Esophagus (tissue), 2 donors: Measurements from ENCODE around the gene RBM47. TPM values are rescaled to one million over a fixed set of nuclear protein-coding genes. Genes with fewer than 3 reads are reported as not detected.

Experiments
- H3K27ac ChIP-seq, 2 donors: one replicate each; pipeline ENCODE4 v1.5.1; 2013; ENCODE audit warnings: low read depth in 2 of 2, mild to moderate bottlenecking in 2 of 2, inconsistent platforms in 1 of 2, low read length in 1 of 2, moderate library complexity in 1 of 2
- H3K27me3 ChIP-seq, 2 donors: one replicate each; pipeline ENCODE4 v1.6.1; 2013; ENCODE audit warnings: low read length in 2 of 2, control low read depth in 1 of 2, mild to moderate bottlenecking in 1 of 2; ENCODE audit not compliant: insufficient read depth in 2 of 2, control insufficient read depth in 1 of 2
- H3K36me3 ChIP-seq, 2 donors: one replicate each; pipeline ENCODE4 v1.6.1; 2013; ENCODE audit warnings: low read length in 1 of 2; ENCODE audit not compliant: control insufficient read depth in 2 of 2, insufficient read depth in 2 of 2
- H3K4me1 ChIP-seq, 2 donors: one replicate each; pipeline ENCODE4 v1.6.1; 2013; ENCODE audit warnings: low read length in 1 of 2; ENCODE audit not compliant: control insufficient read depth in 2 of 2, insufficient read depth in 2 of 2
- H3K4me3 ChIP-seq, 2 donors: one replicate each; pipeline ENCODE4 v1.5.1; 2013; ENCODE audit warnings: low read length in 2 of 2, mild to moderate bottlenecking in 2 of 2, low read depth in 1 of 2, moderate library complexity in 1 of 2
- H3K9me3 ChIP-seq, 2 donors: one replicate each; pipeline ENCODE4 v1.6.1; 2013; ENCODE audit warnings: mild to moderate bottlenecking in 2 of 2, low read depth in 1 of 2, low read length in 1 of 2, moderate library complexity in 1 of 2; ENCODE audit not compliant: control insufficient read depth in 2 of 2, insufficient read depth in 1 of 2
- WGBS, 2 donors: extraction: QIAGEN DNeasy Blood & Tissue Kit; methylation state at CpG; one replicate each; pipeline ENCODE4 v1.1.7; 2013; 5-methylcytosine and 5-hydroxymethylcytosine counted together
- polyA plus RNA-seq, 2 donors: library from polyadenylated mRNA; stranded (reverse); fragments of 200-250 nt; gene quantifications; one replicate each; pipeline ENCODE4 v1.2.3, GENCODE V29; 2013
- donor health status: healthy with polysubstance abuse.
- donor health status: Bipolar disorder and iron deficiency.

Gene RBM47
- polyA plus RNA-seq, result 10 to 100 TPM; 31.3 to 39.4 TPM

DNA sequence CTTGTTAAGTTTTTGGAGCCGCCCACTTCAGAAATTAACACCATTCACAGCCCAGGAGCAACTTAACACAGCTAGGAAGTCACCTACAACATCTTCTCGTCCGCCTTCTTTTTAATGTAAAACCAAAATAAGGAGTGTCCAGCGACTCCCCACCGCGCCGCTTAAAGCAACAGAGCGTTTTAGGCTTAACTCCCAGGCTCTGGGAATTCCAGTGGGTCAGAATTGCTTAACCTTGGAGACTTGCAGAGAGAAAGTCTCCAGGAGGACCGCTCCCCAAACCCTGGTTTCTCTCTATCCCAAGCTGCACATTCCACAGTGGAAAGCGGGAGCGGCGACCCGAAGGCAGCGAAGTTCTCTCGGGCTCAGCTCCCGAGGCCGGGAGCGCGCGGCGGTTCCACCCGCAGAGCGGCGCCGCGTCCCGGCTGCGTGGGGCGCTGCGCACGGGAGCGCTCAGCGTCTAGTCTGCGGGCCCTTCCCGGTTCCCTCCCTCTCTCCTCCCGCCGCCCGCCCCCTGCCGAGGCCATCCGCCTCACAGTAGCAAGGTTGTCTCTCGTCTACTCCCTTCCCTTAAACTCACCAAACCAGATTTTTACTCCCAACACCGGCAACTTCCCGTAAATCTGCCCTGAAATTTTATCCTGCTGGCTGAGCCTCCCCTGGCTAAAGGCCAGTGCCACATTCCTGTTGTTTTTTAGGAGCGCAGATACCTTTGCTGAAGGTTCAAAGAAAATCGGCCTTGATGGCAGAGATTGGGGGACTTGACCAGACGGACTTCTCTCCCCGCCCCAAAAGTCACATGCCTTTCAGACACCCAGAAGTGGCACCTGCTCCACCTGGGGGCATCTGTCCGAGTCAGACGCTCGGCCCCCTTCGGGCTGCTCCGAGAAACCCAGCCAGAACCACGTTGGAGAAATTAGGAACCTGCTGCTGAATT is at the start of gene RBM47:
Gene RBM47 (minus strand): TSS at position 464 of the 934 bp plus-strand sequence. CDS start 190,971 bp downstream, outside the sequence.
- no peaks in the 10 kb centered on the region for H3K9me3 ChIP-seq
- H3K36me3 ChIP-seq, result peaks cover 0 to 2% of the 10 kb centered on the region in 2 donors
- H3K4me3 ChIP-seq, result peak within 1 kb of the TSS; percentile 62 to 67
- peak within 1 kb of the TSS; percentile 98 to 99 for H3K27ac ChIP-seq
- 2% methylated on average over 48 to 53 of the region's 53 CpGs for WGBS, 2 donors
- H3K4me1 ChIP-seq, result peaks cover 0 to 3% of the 10 kb centered on the region in 2 donors
- H3K27me3 ChIP-seq, result no peaks in the 10 kb centered on the region

DNA sequence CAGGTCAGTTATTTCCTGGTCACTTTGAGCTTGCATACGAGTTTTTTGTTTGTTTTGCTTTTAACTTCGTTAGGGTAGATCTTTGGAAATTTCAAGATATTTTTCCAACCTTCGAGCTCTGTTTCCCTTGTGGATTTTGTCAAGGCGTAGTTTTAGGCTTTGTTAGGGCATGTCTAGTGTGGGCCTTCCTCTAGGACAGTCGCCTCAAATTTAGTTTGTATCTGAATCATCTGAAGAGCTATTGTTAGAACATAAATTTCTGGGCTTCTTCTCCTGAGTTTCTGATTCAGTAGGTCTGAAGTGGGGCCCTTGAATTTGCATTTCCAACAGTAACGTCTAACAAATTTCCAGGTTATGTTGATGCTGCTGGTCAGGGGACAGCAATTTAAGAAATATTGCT is 48.8 kb upstream of the RBM47 start:
- Histone ChIP-seq H3K9me3 (no peaks in the 10 kb centered on the region), H3K36me3 (no peaks in the 10 kb centered on the region), H3K27me3 (no peaks in the 10 kb centered on the region), H3K4me1 (peaks cover 0 to 2% of the 10 kb centered on the region in 2 donors), H3K4me3 (no peak overlapping the region), H3K27ac (no peak overlapping the region)
- WGBS, 2 donors, result 62 to 72% methylated on average over 6 of the region's 6 CpGs

DNA sequence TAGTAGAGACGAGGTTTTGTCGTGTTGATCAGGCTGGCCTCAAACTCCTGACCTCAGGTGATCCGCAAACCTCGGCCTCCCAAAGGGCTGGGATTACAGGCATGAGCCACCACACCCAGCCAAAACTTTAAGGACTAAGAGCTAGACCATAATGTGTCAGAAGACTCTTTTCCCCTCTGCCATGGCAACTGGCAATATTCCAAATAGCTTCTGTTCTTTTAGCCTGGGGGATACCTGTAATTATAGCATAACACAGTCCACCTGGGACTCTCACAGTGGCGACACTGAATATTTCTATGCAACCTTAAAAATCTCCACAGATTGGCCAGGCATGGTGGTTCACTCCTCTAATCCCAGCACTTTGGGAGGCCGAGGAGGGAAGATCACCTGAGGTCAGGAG is 45.5 kb upstream of the RBM47 start:
- Histone ChIP-seq H3K9me3 (no peaks in the 10 kb centered on the region), H3K4me3 (no peak overlapping the region), H3K27me3 (no peaks in the 10 kb centered on the region), H3K27ac (no peak overlapping the region), H3K4me1 (peaks cover 0 to 3% of the 10 kb centered on the region in 2 donors), H3K36me3 (no peaks in the 10 kb centered on the region)
- 76 to 85% methylated on average over 6 of the region's 6 CpGs for WGBS, 2 donors

DNA sequence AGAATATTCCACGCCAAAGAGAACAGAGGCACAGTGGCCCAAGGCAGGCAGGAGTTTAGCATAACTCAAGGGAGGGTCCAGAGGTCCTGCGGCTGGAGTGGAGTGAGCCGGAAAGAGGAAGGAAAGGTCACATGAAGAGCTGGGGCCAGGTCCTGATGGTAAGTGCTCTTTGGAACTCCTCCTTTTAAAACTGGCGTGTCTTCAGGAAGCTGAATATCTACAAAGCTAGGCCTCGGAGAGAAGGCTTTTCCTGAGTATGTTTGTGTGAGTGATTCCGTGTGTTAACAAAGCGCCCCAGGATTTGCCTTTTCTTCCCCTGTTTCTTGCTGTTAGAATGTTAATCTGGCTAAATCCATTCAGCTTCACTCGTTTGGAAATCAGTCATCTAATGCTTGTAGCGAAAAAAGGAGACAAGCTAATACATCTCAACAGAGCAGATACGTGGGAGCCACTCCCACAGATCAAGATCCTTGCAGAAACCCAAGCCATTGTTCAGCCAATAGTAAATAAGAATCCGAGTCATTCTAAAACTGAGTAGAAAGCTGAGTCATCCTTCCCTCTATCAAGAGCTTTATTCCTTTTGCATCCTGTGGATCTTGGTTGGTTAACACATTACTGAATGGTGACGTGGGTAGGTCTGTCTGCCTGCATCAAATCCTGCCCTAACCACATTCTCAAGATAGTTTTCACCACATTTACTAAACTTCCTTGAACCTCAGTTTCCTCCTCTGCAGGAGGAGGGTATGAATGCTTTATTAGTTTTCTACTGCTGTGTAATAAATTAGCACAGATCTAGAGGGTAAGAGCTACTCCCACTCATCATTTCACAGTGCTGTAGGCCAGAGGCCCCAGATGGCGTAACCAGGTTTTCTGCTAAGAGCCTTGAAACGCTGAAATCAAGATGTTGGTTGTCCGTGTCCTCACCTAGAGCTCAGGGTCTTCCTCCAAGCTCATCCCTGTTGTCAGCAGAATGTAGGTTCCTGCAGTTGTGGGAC is 43.2 kb upstream of the RBM47 start:
- 44 to 50% methylated on average over 15 of the region's 15 CpGs for WGBS, 2 donors
- H3K4me3 ChIP-seq, result no peak overlapping the region
- H3K27me3 ChIP-seq, result no peaks in the 10 kb centered on the region
- no peaks in the 10 kb centered on the region for H3K36me3 ChIP-seq
- H3K9me3 ChIP-seq, result no peaks in the 10 kb centered on the region
- peak overlapping the region; percentile 79 to 98 for H3K27ac ChIP-seq
- H3K4me1 ChIP-seq, result peaks cover 0 to 3% of the 10 kb centered on the region in 2 donors

DNA sequence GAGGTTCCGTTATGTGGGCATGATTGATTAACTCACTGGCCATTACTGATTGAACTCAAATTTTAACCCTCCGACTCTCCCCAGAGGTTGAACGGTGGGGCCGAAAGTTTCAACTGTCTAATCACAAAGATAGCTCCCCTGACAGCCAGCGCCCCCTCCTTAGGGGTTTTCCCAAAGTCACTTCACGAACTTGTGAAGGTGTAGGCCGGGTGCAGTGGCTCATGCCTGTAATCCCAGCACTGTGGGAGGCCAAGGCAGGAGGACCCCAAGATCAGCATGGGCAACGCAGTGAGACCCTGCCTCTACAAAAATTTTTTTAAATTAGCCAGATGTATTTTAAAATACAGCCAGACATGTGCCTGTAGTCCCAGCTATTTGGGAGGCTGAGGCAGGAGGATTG is 39.8 kb upstream of the RBM47 start:
- WGBS, 2 donors, result 85% methylated on average over 8 of the region's 8 CpGs

DNA sequence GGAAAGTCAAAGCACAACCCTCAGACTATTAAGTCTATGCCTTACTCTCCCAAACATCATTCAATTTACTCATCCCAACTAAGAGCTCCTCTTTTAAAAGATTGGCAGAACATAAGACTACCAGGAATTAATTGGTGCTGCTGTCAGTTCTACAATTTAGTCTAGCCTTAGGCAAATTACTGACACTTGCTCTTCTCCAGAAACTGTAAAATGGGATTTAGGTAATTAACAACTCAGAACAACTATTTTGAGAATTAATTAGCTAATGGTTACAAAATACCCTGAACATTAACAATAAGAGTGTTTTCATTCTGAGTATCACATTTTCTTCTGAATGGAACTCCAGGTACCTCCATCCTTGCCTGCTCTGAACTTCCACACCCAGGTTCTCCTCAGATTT is 36.2 kb upstream of the RBM47 start:
- Histone ChIP-seq H3K27me3 (no peaks in the 10 kb centered on the region), H3K27ac (no peak overlapping the region), H3K4me1 (no peaks in the 10 kb centered on the region), H3K4me3 (no peak overlapping the region), H3K36me3 (no peaks in the 10 kb centered on the region), H3K9me3 (no peaks in the 10 kb centered on the region)

More for the DNA sequence above, 39.8 kb upstream of the RBM47 start:
- no peak overlapping the region for H3K27ac ChIP-seq
- no peaks in the 10 kb centered on the region for H3K9me3 ChIP-seq
- H3K36me3 ChIP-seq, result no peaks in the 10 kb centered on the region
- no peak overlapping the region for H3K4me3 ChIP-seq
- H3K27me3 ChIP-seq, result no peaks in the 10 kb centered on the region
- H3K4me1 ChIP-seq, result peaks cover 0 to 3% of the 10 kb centered on the region in 2 donors

DNA sequence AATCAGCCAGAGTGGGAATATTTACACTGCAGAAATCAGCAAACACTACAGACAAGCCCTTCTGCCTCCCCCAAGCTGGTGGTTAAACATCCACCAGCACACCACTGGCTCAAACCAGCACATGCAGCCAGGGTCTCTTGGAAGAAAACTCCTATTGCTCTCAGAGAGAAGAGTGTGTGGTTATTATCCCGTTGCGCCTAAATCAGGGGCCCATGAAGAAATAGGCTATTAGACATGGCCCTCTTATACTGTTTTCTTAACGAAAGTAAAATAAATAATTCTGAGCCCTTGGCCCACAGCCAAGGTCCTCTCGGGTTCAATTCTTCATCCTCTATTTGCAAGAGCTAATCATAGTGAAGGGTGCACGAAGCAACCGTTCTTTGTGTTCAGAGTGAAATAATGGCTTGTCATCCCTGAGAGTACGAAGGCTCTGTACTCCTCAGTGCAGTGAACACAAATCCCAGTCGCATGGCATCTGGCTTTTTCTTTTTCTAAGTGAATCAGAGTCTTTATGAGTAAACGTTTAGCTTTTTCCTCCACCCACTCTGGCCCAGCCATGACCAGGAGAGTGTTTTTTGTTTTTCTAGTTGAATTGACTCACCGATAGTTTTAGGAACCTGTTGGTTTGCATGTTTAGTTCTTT is 33.4 kb upstream of the RBM47 start:
- Histone ChIP-seq H3K9me3 (no peaks in the 10 kb centered on the region), H3K27ac (peak overlapping the region; percentile 56 to 57), H3K4me3 (no peak overlapping the region), H3K4me1 (no peaks in the 10 kb centered on the region), H3K27me3 (no peaks in the 10 kb centered on the region), H3K36me3 (no peaks in the 10 kb centered on the region)
- WGBS, 2 donors, result 25% methylated on average over 10 of the region's 10 CpGs

DNA sequence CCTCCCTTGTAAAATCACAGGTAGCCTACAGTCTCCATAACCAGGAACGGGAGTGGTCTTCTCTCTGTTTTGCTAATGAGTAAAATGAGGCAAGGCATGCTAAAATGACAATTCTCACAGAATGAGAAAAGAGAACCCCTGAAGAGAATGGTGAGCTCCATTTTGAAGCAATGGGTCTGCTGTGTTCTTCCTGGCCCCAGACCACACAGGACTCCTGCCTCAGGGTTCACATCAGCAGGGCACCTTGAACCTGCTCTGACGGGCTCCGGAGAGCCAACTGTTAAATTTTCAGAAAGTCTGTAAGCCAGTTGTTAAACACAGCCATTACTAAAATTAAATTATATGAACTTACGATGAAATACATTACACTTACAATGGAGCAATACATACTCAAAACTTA is 32.1 kb upstream of the RBM47 start:
- H3K27ac ChIP-seq, result no peak overlapping the region
- H3K4me3 ChIP-seq, result no peak overlapping the region
- no peaks in the 10 kb centered on the region for H3K4me1 ChIP-seq
- 89 to 90% methylated on average over 4 of the region's 4 CpGs for WGBS, 2 donors
- no peaks in the 10 kb centered on the region for H3K36me3 ChIP-seq
- H3K27me3 ChIP-seq, result no peaks in the 10 kb centered on the region
- no peaks in the 10 kb centered on the region for H3K9me3 ChIP-seq

DNA sequence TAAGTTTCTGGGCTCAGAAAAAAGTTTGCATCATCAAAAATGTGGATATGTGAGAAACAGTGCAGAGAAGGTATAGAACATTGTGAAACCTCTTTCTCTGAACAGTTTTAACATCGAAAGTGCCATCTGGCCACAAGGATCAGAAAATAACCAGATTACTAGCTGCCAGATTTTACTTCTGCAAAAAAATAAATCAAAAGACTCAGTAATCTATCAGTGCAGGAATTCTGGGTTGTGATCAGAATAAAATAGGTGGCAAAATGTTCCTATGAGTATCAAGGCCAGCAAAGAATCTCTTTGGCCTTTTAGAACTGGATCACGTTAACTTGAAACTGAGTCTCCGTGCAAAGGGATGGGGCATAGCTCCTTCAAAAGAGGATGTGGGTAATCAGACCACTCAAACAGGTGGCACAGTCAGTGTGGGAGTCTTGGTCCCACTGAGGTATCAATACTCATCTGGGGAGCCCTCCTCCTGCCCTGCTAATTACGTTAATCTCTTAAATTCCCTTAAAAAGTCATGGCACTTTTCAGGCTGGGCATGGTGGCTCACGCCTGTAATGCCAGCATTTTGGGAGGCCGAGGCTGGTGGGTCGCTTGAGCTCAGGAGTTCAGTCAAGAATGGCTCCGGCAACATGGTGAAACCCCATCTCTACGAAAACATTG is 26.7 kb upstream of the RBM47 start:
- Histone ChIP-seq H3K9me3 (no peaks in the 10 kb centered on the region), H3K4me3 (no peak overlapping the region), H3K27me3 (no peaks in the 10 kb centered on the region), H3K4me1 (no peaks in the 10 kb centered on the region), H3K27ac (no peak overlapping the region), H3K36me3 (no peaks in the 10 kb centered on the region)
- 87 to 93% methylated on average over 9 of the region's 9 CpGs for WGBS, 2 donors
